ENCODE results near the gene FIP1L1.

Gene FIP1L1

DNA sequence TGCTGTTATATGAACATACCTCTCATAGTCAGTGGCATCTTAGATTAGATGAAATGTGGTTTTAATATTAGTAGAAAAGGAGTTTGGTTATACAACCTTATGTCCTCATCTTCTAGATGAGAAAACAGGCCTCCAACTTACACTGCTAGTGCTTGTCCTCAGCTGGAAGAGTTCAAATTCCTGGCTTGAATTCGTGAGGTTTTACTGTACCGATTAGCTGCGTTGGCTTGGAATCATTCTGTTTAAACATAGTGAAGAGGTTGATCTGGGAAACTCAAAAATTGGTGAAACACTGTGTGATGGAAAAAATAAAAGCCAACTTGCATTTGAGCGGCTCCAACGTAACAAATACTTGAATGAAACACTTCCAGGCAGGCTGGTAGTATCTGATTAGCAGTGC, 132.9 kb downstream of the FIP1L1 start:
- Histone ChIP-seq H3K36me3 (ENCODE audit: insufficient read depth, low read length) (no peaks in the 10 kb centered on the region), H3K9me3 (ENCODE audit: insufficient read depth, low read depth, low read length) (no peaks in the 10 kb centered on the region), H3K27me3 (ENCODE audit: insufficient read depth, low read length, poor library complexity, severe bottlenecking) (no peaks in the 10 kb centered on the region), H3F3A (ENCODE audit: low read depth) (no peaks in the 10 kb centered on the region), H4K20me1 (ENCODE audit: insufficient read depth, low read length, poor library complexity, severe bottlenecking) (no peaks in the 10 kb centered on the region), H3K9me2 (replicated peaks; ENCODE audit: low read depth, low read length) (no peaks in the 10 kb centered on the region), H3K4me2 (ENCODE audit: low read depth, low read length, poor library complexity, severe bottlenecking) (no peak overlapping the region), H2AFZ (ENCODE audit: low read length) (no peak overlapping the region), H3K79me2 (ENCODE audit: insufficient read depth, low read length) (no peaks in the 10 kb centered on the region), H3K4me1 (ENCODE audit: insufficient read depth, low read length, poor library complexity, severe bottlenecking) (peaks cover 5% of the 10 kb centered on the region), H3K9ac (ENCODE audit: low read depth, low read length, poor library complexity, severe bottlenecking) (no peak overlapping the region), H3K4me3 (ENCODE audit: low read length, poor library complexity, severe bottlenecking) (no peak overlapping the region)
- TF ChIP-seq, protein P1, sequence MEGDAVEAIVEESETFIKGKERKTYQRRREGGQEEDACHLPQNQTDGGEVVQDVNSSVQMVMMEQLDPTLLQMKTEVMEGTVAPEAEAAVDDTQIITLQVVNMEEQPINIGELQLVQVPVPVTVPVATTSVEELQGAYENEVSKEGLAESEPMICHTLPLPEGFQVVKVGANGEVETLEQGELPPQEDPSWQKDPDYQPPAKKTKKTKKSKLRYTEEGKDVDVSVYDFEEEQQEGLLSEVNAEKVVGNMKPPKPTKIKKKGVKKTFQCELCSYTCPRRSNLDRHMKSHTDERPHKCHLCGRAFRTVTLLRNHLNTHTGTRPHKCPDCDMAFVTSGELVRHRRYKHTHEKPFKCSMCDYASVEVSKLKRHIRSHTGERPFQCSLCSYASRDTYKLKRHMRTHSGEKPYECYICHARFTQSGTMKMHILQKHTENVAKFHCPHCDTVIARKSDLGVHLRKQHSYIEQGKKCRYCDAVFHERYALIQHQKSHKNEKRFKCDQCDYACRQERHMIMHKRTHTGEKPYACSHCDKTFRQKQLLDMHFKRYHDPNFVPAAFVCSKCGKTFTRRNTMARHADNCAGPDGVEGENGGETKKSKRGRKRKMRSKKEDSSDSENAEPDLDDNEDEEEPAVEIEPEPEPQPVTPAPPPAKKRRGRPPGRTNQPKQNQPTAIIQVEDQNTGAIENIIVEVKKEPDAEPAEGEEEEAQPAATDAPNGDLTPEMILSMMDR (conservative IDR thresholded peaks at IDR 0.05; ENCODE audit: low read length) = no peak
- no peak for TF ChIP-seq EZH2phosphoT487 (IDR thresholded peaks at IDR 0.05; ENCODE audit: borderline replicate concordance)

Data from Loucy (cell line).